H1 (cell line): ENCODE data around the gene ZNF521. TPM values are rescaled to one million over a fixed set of nuclear protein-coding genes. Genes with fewer than 3 reads are reported as not detected.

ENCODE experiments used
- CBX8 ChIP-seq: fragments of 300-800, 300-1000 bp; sonication (generic); IDR thresholded peaks from 2 replicates; pipeline ENCODE4 v1.7.1; 2016; ENCODE audit warnings: low read depth, low read length, borderline replicate concordance
- CHD2 ChIP-seq: IDR thresholded peaks from 2 replicates; pipeline ENCODE4 v1.6.1; 2012; ENCODE audit warnings: low read length, improper control_type of control experiment
- CHD7 ChIP-seq: fragments of 300-600 bp; sonication (generic); IDR thresholded peaks from 2 replicates; pipeline ENCODE4 v1.7.1; 2012; ENCODE audit warnings: low read length, moderate library complexity, mild to moderate bottlenecking, inconsistent platforms; ENCODE audit not compliant: insufficient replicate concordance
- GABPA ChIP-seq: IDR thresholded peaks from 2 replicates; pipeline ENCODE4 v1.6.1; 2011; ENCODE audit warnings: mild to moderate bottlenecking, low read length, moderate library complexity, borderline replicate concordance; ENCODE audit not compliant: insufficient read depth
- GTF2F1 ChIP-seq: IDR thresholded peaks from 2 replicates; pipeline ENCODE4 v1.6.1; 2012; ENCODE audit warnings: low read depth, low read length, improper control_type of control experiment, borderline replicate concordance
- JUND ChIP-seq: IDR thresholded peaks from 2 replicates; pipeline ENCODE4 v1.6.1; 2011; ENCODE audit warnings: mild to moderate bottlenecking, improper control_type of control experiment, low read length
- KDM4A ChIP-seq: IDR thresholded peaks from one replicate; pipeline ENCODE4 v1.7.1; 2012; ENCODE audit warnings: low read depth, mild to moderate bottlenecking, moderate library complexity, low read length, inconsistent platforms; ENCODE audit not compliant: severe bottlenecking
- MAFK ChIP-seq: IDR thresholded peaks from 2 replicates; pipeline ENCODE4 v1.6.1; 2012; ENCODE audit warnings: low read depth, mild to moderate bottlenecking, improper control_type of control experiment, low read length
- POU5F1 ChIP-seq: IDR thresholded peaks from 2 replicates; pipeline ENCODE4 v1.6.1; 2011; ENCODE audit warnings: low read depth, mild to moderate bottlenecking, low read length, moderate library complexity
- SP1 ChIP-seq: IDR thresholded peaks from 2 replicates; pipeline ENCODE4 v1.6.1; 2011; ENCODE audit warnings: low read depth, low read length
- TAF1 ChIP-seq: IDR thresholded peaks from 2 replicates; pipeline ENCODE4 v1.6.1; 2011; ENCODE audit warnings: mild to moderate bottlenecking, low read depth, low read length
- polyA plus RNA-seq, 7 experiments: library from polyadenylated mRNA; depleted of rRNA in 3 of 7; stranded (reverse) in 5 of 7; unstranded in 2 of 7; fragments of >200 nt in 5 of 7; fragments of 200-250 nt in 2 of 7; gene quantifications; 1 replicate in 5 of 7; 2 replicates in 1 of 7; 4 replicates in 1 of 7; pipeline versions ENCODE4 v1.2.1 to v1.2.3, GENCODE V29; 2011 to 2013; ENCODE audit warnings: missing spikeins in 2 of 7, mixed read lengths in 2 of 7
- total RNA-seq: library from RNA; stranded (reverse); fragmentation: NEBNext Ultra II Directional; extraction: Animal tissue kit (Norgen Biotek cat#: 25700); gene quantifications from 2 replicates; pipeline ENCODE4 v1.2.1, GENCODE V29; 2021

Gene ZNF521
- total and polyA plus RNA-seq, 2 of the 8 experiments (the other 6 are each of a cell fraction or from before 2014, with no cell fraction given): 9.5 to 15.8 TPM

DNA sequence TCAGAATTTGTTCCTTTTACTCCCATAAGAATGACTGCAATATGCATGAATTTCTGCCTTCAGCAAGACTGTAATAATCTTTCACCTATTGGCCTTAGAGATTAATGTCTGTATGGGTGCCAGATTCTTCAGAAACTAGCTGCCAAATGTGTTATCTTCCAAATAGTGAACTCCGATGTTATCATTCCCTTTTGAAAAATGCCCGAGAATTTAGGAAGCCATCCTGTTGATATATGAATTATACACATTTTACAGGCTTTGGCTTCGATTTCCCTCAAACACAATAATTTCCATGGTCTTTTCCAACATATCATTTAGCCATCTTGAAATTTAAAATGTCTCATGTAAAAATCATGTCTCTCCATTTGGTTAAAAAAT lies 101.5 kb downstream of the ZNF521 start (continued):
- TF ChIP-seq CHD7 (no peak), CBX8 (no peak), MAFK (no peak), KDM4A (no peak), POU5F1 (no peak), GABPA (no peak), JUND (no peak), GTF2F1 (no peak), TAF1 (no peak), CHD2 (no peak), SP1 (no peak)
